Measurements from ENCODE around the gene TIGD6.

Gene TIGD6

GRCh38 chr5:150016537-150016936 is 16.1 kb upstream of the TIGD6 start:
- Histone ChIP-seq H3K4me1 (ENCODE audit: insufficient read depth, insufficient read length) (no peaks in the 10 kb centered on the region), H3K36me3 (ENCODE audit: insufficient read depth, insufficient read length, low read length) (peaks cover 79% of the 10 kb centered on the region), H3K27me3 (ENCODE audit: insufficient read depth, insufficient read length) (no peaks in the 10 kb centered on the region), H3K9me3 (ENCODE audit: insufficient read depth, low read length) (peaks cover 5% of the 10 kb centered on the region; the same call in 1 of the 2 replicates), H3K4me3 (ENCODE audit: insufficient read length, low read depth) (no peak overlapping the region), H3K9ac (ENCODE audit: insufficient read length, low read depth) (no peak overlapping the region)
- DNase-seq (ENCODE audit: low read depth, low spot score): no peak
- TF ChIP-seq SUZ12 (IDR thresholded peaks at IDR 0.05; ENCODE audit: extremely low read depth, insufficient read depth, insufficient read length) (no peak), ZNF274 (IDR thresholded peaks at IDR 0.05; ENCODE audit: low read depth, low read length) (no peak), YY1 (IDR thresholded peaks at IDR 0.05; ENCODE audit: insufficient read depth, insufficient read length) (no peak)

GRCh38 chr5:150015415-150015814 is 15.0 kb upstream of the TIGD6 start:
- no peak overlapping the region for H3K9ac ChIP-seq (ENCODE audit: insufficient read length, low read depth)
- DNase-seq (ENCODE audit: low read depth, low spot score): no peak
- peaks cover 5% of the 10 kb centered on the region; the same call in 1 of the 2 replicates for H3K9me3 ChIP-seq (ENCODE audit: insufficient read depth, low read length)
- peaks cover 80% of the 10 kb centered on the region for H3K36me3 ChIP-seq (ENCODE audit: insufficient read depth, insufficient read length, low read length)
- TF ChIP-seq ZNF274 (IDR thresholded peaks at IDR 0.05; ENCODE audit: low read depth, low read length) (no peak), SUZ12 (IDR thresholded peaks at IDR 0.05; ENCODE audit: extremely low read depth, insufficient read depth, insufficient read length) (no peak)
- H3K4me1 ChIP-seq (ENCODE audit: insufficient read depth, insufficient read length): no peaks in the 10 kb centered on the region
- H3K27me3 ChIP-seq (ENCODE audit: insufficient read depth, insufficient read length): no peaks in the 10 kb centered on the region
- no peak overlapping the region for H3K4me3 ChIP-seq (ENCODE audit: insufficient read length, low read depth)

GRCh38 chr5:150014456-150014855 is 14.0 kb upstream of the TIGD6 start:
- Histone ChIP-seq H3K4me1 (ENCODE audit: insufficient read depth, insufficient read length) (no peaks in the 10 kb centered on the region), H3K9ac (ENCODE audit: insufficient read length, low read depth) (no peak overlapping the region), H3K4me3 (ENCODE audit: insufficient read length, low read depth) (no peak overlapping the region), H3K36me3 (ENCODE audit: insufficient read depth, insufficient read length, low read length) (peaks cover 81% of the 10 kb centered on the region), H3K9me3 (ENCODE audit: insufficient read depth, low read length) (peaks cover 5% of the 10 kb centered on the region; the same call in 1 of the 2 replicates), H3K27me3 (ENCODE audit: insufficient read depth, insufficient read length) (no peaks in the 10 kb centered on the region)
- no peak for DNase-seq (ENCODE audit: low read depth, low spot score)
- no peak for TF ChIP-seq ZNF274 (IDR thresholded peaks at IDR 0.05; ENCODE audit: low read depth, low read length)
- TF ChIP-seq YY1 (IDR thresholded peaks at IDR 0.05; ENCODE audit: insufficient read depth, insufficient read length): no peak
- TF ChIP-seq SUZ12 (IDR thresholded peaks at IDR 0.05; ENCODE audit: extremely low read depth, insufficient read depth, insufficient read length): no peak

- Histone ChIP-seq H3K36me3 (ENCODE audit: insufficient read depth, insufficient read length, low read length) (peaks cover 79% of the 10 kb centered on the region), H3K27me3 (ENCODE audit: insufficient read depth, insufficient read length) (no peaks in the 10 kb centered on the region), H3K4me1 (ENCODE audit: insufficient read depth, insufficient read length) (no peaks in the 10 kb centered on the region), H3K9ac (ENCODE audit: insufficient read length, low read depth) (no peak overlapping the region), H3K4me3 (ENCODE audit: insufficient read length, low read depth) (no peak overlapping the region), H3K9me3 (ENCODE audit: insufficient read depth, low read length) (peaks cover 5% of the 10 kb centered on the region; the same call in 1 of the 2 replicates)
- no peak for TF ChIP-seq ZNF274 (IDR thresholded peaks at IDR 0.05; ENCODE audit: low read depth, low read length)
- no peak for TF ChIP-seq YY1 (IDR thresholded peaks at IDR 0.05; ENCODE audit: insufficient read depth, insufficient read length)
- TF ChIP-seq SUZ12 (IDR thresholded peaks at IDR 0.05; ENCODE audit: extremely low read depth, insufficient read depth, insufficient read length): no peak
- DNase-seq (ENCODE audit: low read depth, low spot score): no peak
Observed at GRCh38 chr5:150013931-150014330, 13.5 kb upstream of the TIGD6 start.

- no peak for DNase-seq (ENCODE audit: low read depth, low spot score)
- Histone ChIP-seq H3K27me3 (ENCODE audit: insufficient read depth, insufficient read length) (no peaks in the 10 kb centered on the region), H3K9me3 (ENCODE audit: insufficient read depth, low read length) (no peaks in the 10 kb centered on the region), H3K4me3 (ENCODE audit: insufficient read length, low read depth) (no peak overlapping the region), H3K36me3 (ENCODE audit: insufficient read depth, insufficient read length, low read length) (peaks cover 83% of the 10 kb centered on the region), H3K9ac (ENCODE audit: insufficient read length, low read depth) (no peak overlapping the region), H3K4me1 (ENCODE audit: insufficient read depth, insufficient read length) (no peaks in the 10 kb centered on the region)
- TF ChIP-seq ZNF274 (IDR thresholded peaks at IDR 0.05; ENCODE audit: low read depth, low read length): no peak
- TF ChIP-seq SUZ12 (IDR thresholded peaks at IDR 0.05; ENCODE audit: extremely low read depth, insufficient read depth, insufficient read length): no peak
- no peak for TF ChIP-seq YY1 (IDR thresholded peaks at IDR 0.05; ENCODE audit: insufficient read depth, insufficient read length)
Observed at GRCh38 chr5:150009671-150010387, 9.4 kb upstream of the TIGD6 start.

- no peak for TF ChIP-seq YY1 (IDR thresholded peaks at IDR 0.05; ENCODE audit: insufficient read depth, insufficient read length)
- no peak for TF ChIP-seq ZNF274 (IDR thresholded peaks at IDR 0.05; ENCODE audit: low read depth, low read length)
- TF ChIP-seq SUZ12 (IDR thresholded peaks at IDR 0.05; ENCODE audit: extremely low read depth, insufficient read depth, insufficient read length): no peak
- H3K9me3 ChIP-seq (ENCODE audit: insufficient read depth, low read length): no peaks in the 10 kb centered on the region
- H3K4me1 ChIP-seq (ENCODE audit: insufficient read depth, insufficient read length): no peaks in the 10 kb centered on the region
- no peak overlapping the region for H3K4me3 ChIP-seq (ENCODE audit: insufficient read length, low read depth)
- DNase-seq (ENCODE audit: low read depth, low spot score): no peak
- no peak overlapping the region for H3K9ac ChIP-seq (ENCODE audit: insufficient read length, low read depth)
- no peaks in the 10 kb centered on the region for H3K27me3 ChIP-seq (ENCODE audit: insufficient read depth, insufficient read length)
- peaks cover 76% of the 10 kb centered on the region for H3K36me3 ChIP-seq (ENCODE audit: insufficient read depth, insufficient read length, low read length)
Observed at GRCh38 chr5:150007050-150007449, 6.6 kb upstream of the TIGD6 start.

- no peak overlapping the region for H3K9ac ChIP-seq (ENCODE audit: insufficient read length, low read depth)
- no peak for TF ChIP-seq YY1 (IDR thresholded peaks at IDR 0.05; ENCODE audit: insufficient read depth, insufficient read length)
- TF ChIP-seq SUZ12 (IDR thresholded peaks at IDR 0.05; ENCODE audit: extremely low read depth, insufficient read depth, insufficient read length): no peak
- no peak for TF ChIP-seq ZNF274 (IDR thresholded peaks at IDR 0.05; ENCODE audit: low read depth, low read length)
- H3K27me3 ChIP-seq (ENCODE audit: insufficient read depth, insufficient read length): no peaks in the 10 kb centered on the region
- H3K4me1 ChIP-seq (ENCODE audit: insufficient read depth, insufficient read length): no peaks in the 10 kb centered on the region
- H3K9me3 ChIP-seq (ENCODE audit: insufficient read depth, low read length): no peaks in the 10 kb centered on the region
- DNase-seq (ENCODE audit: low read depth, low spot score): no peak
- no peak overlapping the region for H3K4me3 ChIP-seq (ENCODE audit: insufficient read length, low read depth)
- H3K36me3 ChIP-seq (ENCODE audit: insufficient read depth, insufficient read length, low read length): peaks cover 71% of the 10 kb centered on the region
Observed at GRCh38 chr5:150006318-150006717, 5.9 kb upstream of the TIGD6 start.

All from NT2/D1 (cell line).